Parathyroid adenoma (tissue), 2 donors: Measurements from ENCODE around the gene UBE2C.

ENCODE experiments used
- H2AFZ ChIP-seq: fragments of 300-600 bp; sonication (generic); one replicate; pipeline ENCODE4 v1.7.0; 2017; ENCODE audit warnings: antibody characterized with exemption, mild to moderate bottlenecking
- H3K27ac ChIP-seq: fragments of 300-600 bp; sonication (generic); one replicate; pipeline ENCODE4 v1.7.0; 2017
- H3K27me3 ChIP-seq: fragments of 300-600 bp; sonication (generic); one replicate; pipeline ENCODE4 v1.7.0; 2017; ENCODE audit warnings: low read length; ENCODE audit not compliant: control insufficient read depth, insufficient read depth
- H3K36me3 ChIP-seq: fragments of 300-600 bp; sonication (generic); one replicate; pipeline ENCODE4 v1.7.0; 2017; ENCODE audit warnings: low read length; ENCODE audit not compliant: control insufficient read depth, insufficient read depth
- H3K4me1 ChIP-seq: fragments of 300-600 bp; sonication (generic); one replicate; pipeline ENCODE4 v1.7.0; 2017; ENCODE audit warnings: control low read depth
- H3K4me2 ChIP-seq: fragments of 300-600 bp; sonication (generic); one replicate; pipeline ENCODE4 v1.7.0; 2017; ENCODE audit warnings: low read length
- H3K4me3 ChIP-seq: fragments of 300-600 bp; sonication (generic); one replicate; pipeline ENCODE4 v1.7.0; 2017; ENCODE audit warnings: low read depth, low read length
- H3K79me2 ChIP-seq: fragments of 300-600 bp; sonication (generic); one replicate; pipeline ENCODE4 v1.7.0; 2017; ENCODE audit warnings: control low read depth
- H3K9ac ChIP-seq: fragments of 300-600 bp; sonication (generic); one replicate; pipeline ENCODE4 v1.7.0; 2017; ENCODE audit warnings: mild to moderate bottlenecking
- H3K9me3 ChIP-seq: fragments of 300-600 bp; sonication (generic); one replicate; pipeline ENCODE4 v1.7.0; 2017; ENCODE audit warnings: low read length; ENCODE audit not compliant: control insufficient read depth
- CTCF ChIP-seq: fragments of 300-600 bp; sonication (generic); IDR thresholded peaks from one replicate; pipeline ENCODE4 v1.7.0; 2017; ENCODE audit warnings: antibody characterized with exemption, mild to moderate bottlenecking
- donor health status: primary hyperparathyroidism.

UBE2C gene

DNA sequence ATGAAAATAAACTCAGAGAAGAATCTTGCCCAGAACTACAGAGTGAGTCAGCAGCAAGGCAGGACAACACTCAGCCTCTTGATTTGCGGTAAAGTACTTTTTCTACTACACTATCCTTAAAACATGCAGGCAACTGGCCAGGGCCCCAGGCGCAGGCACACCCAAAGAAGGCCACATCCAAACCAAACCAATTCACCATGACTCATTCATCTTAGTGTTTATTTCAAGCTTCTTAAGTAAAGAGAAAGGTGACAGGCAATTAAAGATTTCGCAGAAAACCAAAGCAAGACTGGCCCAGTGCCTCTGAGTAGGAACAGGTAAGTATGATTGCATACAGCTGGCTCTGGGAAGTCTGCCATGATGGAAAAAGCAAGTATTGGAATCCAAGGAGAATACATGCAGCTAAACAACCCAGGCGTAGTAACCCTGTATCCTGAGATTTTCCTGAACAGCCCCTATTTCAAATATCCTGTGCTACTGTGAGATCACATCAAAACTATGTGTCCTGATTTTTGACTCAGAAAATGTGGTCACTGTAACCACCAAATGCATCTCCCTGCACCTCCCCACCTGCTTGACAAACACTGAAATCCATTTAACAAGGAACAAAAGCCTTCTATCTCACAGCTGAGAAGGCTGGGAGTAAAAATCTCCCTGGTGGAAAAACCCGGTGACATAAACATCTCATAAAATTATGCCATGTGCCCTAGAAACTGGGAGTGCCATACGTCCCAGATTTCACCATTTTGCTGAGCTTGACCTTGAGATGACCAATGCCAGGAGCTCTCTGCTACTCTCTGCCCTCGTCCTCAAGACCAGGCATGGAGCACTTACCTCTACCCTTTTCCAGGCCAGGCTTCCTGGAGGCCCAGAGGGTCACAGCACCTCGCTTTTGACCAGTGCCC lies 33.2 kb upstream of the UBE2C start:
- H3K36me3 ChIP-seq, result no peaks in the 10 kb centered on the region
- no peak for TF ChIP-seq CTCF
- no peaks in the 10 kb centered on the region for H3K9me3 ChIP-seq
- H3K27me3 ChIP-seq, result no peaks in the 10 kb centered on the region
- H3K4me2 ChIP-seq, result no peak overlapping the region
- H3K27ac ChIP-seq, result no peak overlapping the region
- H3K79me2 ChIP-seq, result no peaks in the 10 kb centered on the region
- no peak overlapping the region for H2AFZ ChIP-seq
- H3K4me1 ChIP-seq, result peaks cover 5% of the 10 kb centered on the region
- H3K9ac ChIP-seq, result no peak overlapping the region
- H3K4me3 ChIP-seq, result no peak overlapping the region

DNA sequence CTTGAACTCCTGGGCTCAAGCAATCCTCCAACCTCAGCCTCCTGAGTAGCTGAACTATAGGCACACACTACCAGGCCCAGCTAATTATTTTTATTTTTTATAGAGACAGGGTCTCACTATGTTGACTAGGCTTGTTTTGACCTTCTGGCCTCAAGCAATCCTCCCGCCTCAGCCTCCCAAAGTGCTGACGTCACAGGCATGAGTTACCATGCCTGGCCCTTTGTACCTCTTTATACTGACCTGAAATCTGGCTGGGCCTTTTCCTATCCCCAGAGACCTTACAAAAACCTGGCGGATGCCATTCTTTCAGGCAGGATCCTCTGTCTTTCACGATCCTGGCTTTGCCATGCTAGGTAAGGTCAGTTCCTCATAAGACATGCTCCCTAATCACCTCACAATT lies 32.3 kb upstream of the UBE2C start:
- Histone ChIP-seq H3K9ac (no peak overlapping the region), H3K79me2 (no peaks in the 10 kb centered on the region), H3K4me2 (no peak overlapping the region), H3K36me3 (no peaks in the 10 kb centered on the region), H3K4me1 (peaks cover 5% of the 10 kb centered on the region), H2AFZ (no peak overlapping the region), H3K27me3 (no peaks in the 10 kb centered on the region), H3K4me3 (no peak overlapping the region), H3K27ac (no peak overlapping the region), H3K9me3 (no peaks in the 10 kb centered on the region)
- no peak for TF ChIP-seq CTCF

GRCh38 chr20:45781391-45781931 lies 31.0 kb upstream of the UBE2C start:
- H3K4me3 ChIP-seq, result no peak overlapping the region
- H3K9me3 ChIP-seq, result no peaks in the 10 kb centered on the region
- peaks cover 5% of the 10 kb centered on the region for H3K4me1 ChIP-seq
- H3K27me3 ChIP-seq, result no peaks in the 10 kb centered on the region
- no peaks in the 10 kb centered on the region for H3K79me2 ChIP-seq
- H3K4me2 ChIP-seq, result no peak overlapping the region
- no peak overlapping the region for H3K27ac ChIP-seq
- H2AFZ ChIP-seq, result no peak overlapping the region
- H3K9ac ChIP-seq, result no peak overlapping the region
- TF ChIP-seq CTCF, result no peak
- H3K36me3 ChIP-seq, result no peaks in the 10 kb centered on the region

- Histone ChIP-seq H3K9ac (no peak overlapping the region), H3K27ac (no peak overlapping the region), H3K4me3 (no peak overlapping the region), H2AFZ (no peak overlapping the region), H3K79me2 (no peaks in the 10 kb centered on the region), H3K4me1 (peaks cover 5% of the 10 kb centered on the region), H3K36me3 (no peaks in the 10 kb centered on the region), H3K27me3 (no peaks in the 10 kb centered on the region), H3K9me3 (no peaks in the 10 kb centered on the region), H3K4me2 (no peak overlapping the region)
- TF ChIP-seq CTCF, result no peak
Measured at GRCh38 chr20:45782890-45783289, 29.6 kb upstream of the UBE2C start.
